OCI-LY1 (cell line): ENCODE data around the gene TMEM52B.

ENCODE experiments used
- EZH2 ChIP-seq: fragments of 200-600 bp; sonication (generic), shearing (Covaris generic); IDR thresholded peaks from 2 replicates; pipeline ENCODE4 v1.8.0; 2017; ENCODE audit warnings: borderline replicate concordance, mixed run types, mild to moderate bottlenecking, antibody characterized with exemption, low read length, moderate library complexity, mixed read lengths
- TF ChIP-seq, protein P1 (sequence below): fragments of 200-600 bp; sonication (generic), shearing (Covaris generic); IDR thresholded peaks from 2 replicates; pipeline ENCODE4 v1.5.1; 2017; ENCODE audit warnings: mild to moderate bottlenecking, antibody characterized with exemption, low read length, moderate library complexity, mixed read lengths

DNA sequence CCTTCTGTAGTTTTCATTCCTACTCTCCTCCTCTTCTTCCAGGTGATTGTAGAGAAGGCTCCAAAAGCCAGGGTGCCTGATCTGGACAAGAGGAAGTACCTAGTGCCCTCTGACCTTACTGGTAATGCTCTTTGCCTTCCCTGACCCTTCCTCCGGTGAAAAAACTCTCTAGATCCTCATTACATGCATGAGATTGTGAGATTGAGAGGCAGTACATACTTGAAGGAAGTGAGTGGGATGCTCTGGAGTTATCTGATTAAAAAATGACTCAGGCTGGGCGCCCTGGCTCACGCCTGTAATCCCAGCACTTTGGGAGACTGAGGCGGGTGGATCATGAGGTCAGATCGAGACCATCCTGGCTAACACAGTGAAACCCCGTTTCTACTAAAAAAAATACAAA lies 39.2 kb downstream of the TMEM52B start:
- no peak for TF ChIP-seq EZH2
- TF ChIP-seq, protein P1, sequence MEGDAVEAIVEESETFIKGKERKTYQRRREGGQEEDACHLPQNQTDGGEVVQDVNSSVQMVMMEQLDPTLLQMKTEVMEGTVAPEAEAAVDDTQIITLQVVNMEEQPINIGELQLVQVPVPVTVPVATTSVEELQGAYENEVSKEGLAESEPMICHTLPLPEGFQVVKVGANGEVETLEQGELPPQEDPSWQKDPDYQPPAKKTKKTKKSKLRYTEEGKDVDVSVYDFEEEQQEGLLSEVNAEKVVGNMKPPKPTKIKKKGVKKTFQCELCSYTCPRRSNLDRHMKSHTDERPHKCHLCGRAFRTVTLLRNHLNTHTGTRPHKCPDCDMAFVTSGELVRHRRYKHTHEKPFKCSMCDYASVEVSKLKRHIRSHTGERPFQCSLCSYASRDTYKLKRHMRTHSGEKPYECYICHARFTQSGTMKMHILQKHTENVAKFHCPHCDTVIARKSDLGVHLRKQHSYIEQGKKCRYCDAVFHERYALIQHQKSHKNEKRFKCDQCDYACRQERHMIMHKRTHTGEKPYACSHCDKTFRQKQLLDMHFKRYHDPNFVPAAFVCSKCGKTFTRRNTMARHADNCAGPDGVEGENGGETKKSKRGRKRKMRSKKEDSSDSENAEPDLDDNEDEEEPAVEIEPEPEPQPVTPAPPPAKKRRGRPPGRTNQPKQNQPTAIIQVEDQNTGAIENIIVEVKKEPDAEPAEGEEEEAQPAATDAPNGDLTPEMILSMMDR = no peak
